GM23248 (cell line): ENCODE results near the gene IGSF1. TPM values are rescaled to one million over a fixed set of nuclear protein-coding genes. Genes with fewer than 3 reads are reported as not detected.

ENCODE experiments used
- DNase-seq: peaks from one replicate; pipeline ENCODE4 v3.0.0-alpha.2; 2015
- H2AFZ ChIP-seq: fragments of 200-600 bp; sonication (generic); 2 replicates; pipeline ENCODE4 v1.6.1; 2016; ENCODE audit warnings: antibody characterized with exemption
- H3F3A ChIP-seq: fragments of 200-600 bp; sonication (generic); 2 replicates; pipeline ENCODE4 v1.6.1; 2016; ENCODE audit warnings: mild to moderate bottlenecking, antibody characterized with exemption, mixed run types; ENCODE audit not compliant: insufficient read depth
- H3K27ac ChIP-seq: fragments of 200-600 bp; sonication (generic); 2 replicates; pipeline ENCODE4 v1.5.1; 2016; ENCODE audit warnings: mild to moderate bottlenecking
- H3K27me3 ChIP-seq: fragments of 200-600 bp; sonication (generic); replicated peaks from 2 replicates; pipeline ENCODE4 v1.6.1; 2016; ENCODE audit warnings: mild to moderate bottlenecking; ENCODE audit not compliant: insufficient read depth
- H3K36me3 ChIP-seq: fragments of 200-600 bp; sonication (generic); 2 replicates; pipeline ENCODE4 v1.6.1; 2016; ENCODE audit warnings: low read depth, mild to moderate bottlenecking
- H3K4me1 ChIP-seq: fragments of 200-600 bp; sonication (generic); 2 replicates; pipeline ENCODE4 v1.6.1; 2016; ENCODE audit warnings: mild to moderate bottlenecking; ENCODE audit not compliant: insufficient read depth
- H3K4me2 ChIP-seq: fragments of 200-600 bp; sonication (generic); one replicate; pipeline ENCODE4 v1.6.1; 2016; ENCODE audit warnings: mild to moderate bottlenecking; ENCODE audit not compliant: unreplicated experiment
- H3K4me3 ChIP-seq: fragments of 200-600 bp; sonication (generic); 2 replicates; pipeline ENCODE4 v1.5.1; 2016; ENCODE audit warnings: mild to moderate bottlenecking
- H3K79me2 ChIP-seq: fragments of 200-600 bp; sonication (generic); 2 replicates; pipeline ENCODE4 v1.6.1; 2016; ENCODE audit warnings: mild to moderate bottlenecking; ENCODE audit not compliant: insufficient read depth
- H3K9ac ChIP-seq: fragments of 200-600 bp; sonication (generic); 2 replicates; pipeline ENCODE4 v1.6.1; 2016; ENCODE audit warnings: mild to moderate bottlenecking
- H3K9me2 ChIP-seq: fragments of 200-600 bp; sonication (generic); 2 replicates; pipeline ENCODE4 v1.6.1; 2016; ENCODE audit warnings: mixed run types, mild to moderate bottlenecking, moderate library complexity; ENCODE audit not compliant: insufficient read depth
- H3K9me3 ChIP-seq: fragments of 200-600 bp; sonication (generic); one replicate; pipeline ENCODE4 v1.6.1; 2017; ENCODE audit warnings: low read depth
- H4K20me1 ChIP-seq: fragments of 200-600 bp; sonication (generic); 2 replicates; pipeline ENCODE4 v1.6.0; 2016; ENCODE audit not compliant: insufficient read depth
- EZH2 ChIP-seq: fragments of 200-600 bp; sonication (generic); IDR thresholded peaks from 2 replicates; pipeline ENCODE4 v1.6.1; 2018; ENCODE audit warnings: antibody characterized with exemption, mild to moderate bottlenecking; ENCODE audit not compliant: insufficient read depth, poor library complexity, severe bottlenecking
- EZH2phosphoT487 ChIP-seq: fragments of 200-600 bp; sonication (generic); IDR thresholded peaks from 2 replicates; pipeline ENCODE4 v1.6.1; 2018; ENCODE audit warnings: antibody characterized with exemption, moderate library complexity, mild to moderate bottlenecking, low read depth; ENCODE audit not compliant: insufficient read depth
- WGBS, 2 experiments: methylation state at CpG; one replicate each; pipeline ENCODE4 v1.1.6; 2015 to 2017; ENCODE audit warnings: low lambda C conversion rate in 2 of 2, low coverage in 1 of 2; ENCODE audit errors: missing lambda C conversion rate in 2 of 2; 5-methylcytosine and 5-hydroxymethylcytosine counted together
- in situ Hi-C: fragments of 300-500 bp; cut with MboI; formaldehyde crosslinking; loops from 2 replicates; pipeline ENCODE4 v1.15.0; 2020
- polyA plus RNA-seq: library from polyadenylated mRNA; unstranded; fragments of >200 nt; fragmentation: Nextera tagmentation; extraction: Ambion mirVana; gene quantifications from 2 replicates; pipeline ENCODE4 v1.2.1, GENCODE V29; 2016
- total RNA-seq: library from RNA; depleted of rRNA; stranded (reverse); fragments of >200 nt; shearing (Covaris generic); gene quantifications from 2 replicates; pipeline ENCODE4 v1.2.3, GENCODE V29; 2014

The IGSF1 gene
- total and polyA plus RNA-seq, 2 experiments from 2014 or later = not detected

GRCh38 chrX:131305926-131306325 is 16.8 kb upstream of the IGSF1 start:
- 4 to 6% methylated on average over 2 of the region's 2 CpGs for whole genome bisulfite sequencing, 2 experiments
- Histone ChIP-seq H3K9me3 (no peaks in the 10 kb centered on the region), H3K27ac (no peak overlapping the region), H3K4me2 (no peak overlapping the region), H3K79me2 (no peaks in the 10 kb centered on the region), H3F3A (no peaks in the 10 kb centered on the region), H3K36me3 (no peaks in the 10 kb centered on the region), H3K9ac (no peak overlapping the region), H3K27me3 (no peaks in the 10 kb centered on the region), H3K9me2 (no peaks in the 10 kb centered on the region), H3K4me1 (no peaks in the 10 kb centered on the region), H3K4me3 (no peak overlapping the region), H4K20me1 (no peaks in the 10 kb centered on the region), H2AFZ (no peak overlapping the region)
- in situ Hi-C loops = no loop called here
- TF ChIP-seq EZH2 (no peak), EZH2phosphoT487 (no peak)
- DNase-seq = no peak

GRCh38 chrX:131302701-131303100 is 13.6 kb upstream of the IGSF1 start:
- H3K9ac ChIP-seq = no peak overlapping the region

GRCh38 chrX:131301155-131301554 is 12.0 kb upstream of the IGSF1 start:
- no peak overlapping the region for H3K9ac ChIP-seq
- H3K4me3 ChIP-seq = no peak overlapping the region
- H3K4me2 ChIP-seq = no peak overlapping the region
- H3F3A ChIP-seq = no peaks in the 10 kb centered on the region
- WGBS, 2 experiments = 16 to 22% methylated on average over 5 of the region's 5 CpGs
- no peak overlapping the region for H2AFZ ChIP-seq
- TF ChIP-seq EZH2phosphoT487 = no peak
- TF ChIP-seq EZH2 = no peak
- no peaks in the 10 kb centered on the region for H3K36me3 ChIP-seq
- DNase-seq = no peak
- H3K27me3 ChIP-seq = no peaks in the 10 kb centered on the region
- H3K79me2 ChIP-seq = no peaks in the 10 kb centered on the region
- H3K4me1 ChIP-seq = no peaks in the 10 kb centered on the region
- H4K20me1 ChIP-seq = no peaks in the 10 kb centered on the region
- H3K27ac ChIP-seq = no peak overlapping the region
- no peaks in the 10 kb centered on the region for H3K9me2 ChIP-seq
- H3K9me3 ChIP-seq = no peaks in the 10 kb centered on the region
- in situ Hi-C loops = no loop called here

More at GRCh38 chrX:131302701-131303100, 13.6 kb upstream of the IGSF1 start:
- DNase-seq = no peak
- 29 to 33% methylated on average over 3 of the region's 3 CpGs for WGBS, 2 experiments
- Histone ChIP-seq H4K20me1 (no peaks in the 10 kb centered on the region), H3K9me2 (no peaks in the 10 kb centered on the region), H3K4me1 (no peaks in the 10 kb centered on the region), H3K4me2 (no peak overlapping the region), H3K36me3 (no peaks in the 10 kb centered on the region), H3K27me3 (no peaks in the 10 kb centered on the region), H3K4me3 (no peak overlapping the region), H2AFZ (no peak overlapping the region), H3K79me2 (no peaks in the 10 kb centered on the region), H3K27ac (no peak overlapping the region), H3F3A (no peaks in the 10 kb centered on the region), H3K9me3 (no peaks in the 10 kb centered on the region)
- in situ Hi-C loops = no loop called here
- TF ChIP-seq EZH2 (no peak), EZH2phosphoT487 (no peak)

- Histone ChIP-seq H3K9ac (no peak overlapping the region), H4K20me1 (no peaks in the 10 kb centered on the region), H3K4me1 (no peaks in the 10 kb centered on the region), H2AFZ (no peak overlapping the region), H3K4me3 (no peak overlapping the region), H3K9me2 (no peaks in the 10 kb centered on the region), H3K36me3 (no peaks in the 10 kb centered on the region), H3K4me2 (no peak overlapping the region), H3F3A (no peaks in the 10 kb centered on the region), H3K9me3 (no peaks in the 10 kb centered on the region), H3K27ac (no peak overlapping the region), H3K27me3 (no peaks in the 10 kb centered on the region), H3K79me2 (no peaks in the 10 kb centered on the region)
- 2 to 8% methylated on average over 3 of the region's 3 CpGs for WGBS, 2 experiments
- TF ChIP-seq EZH2 = no peak
- TF ChIP-seq EZH2phosphoT487 = no peak
- DNase-seq = no peak
- in situ Hi-C loops = no loop called here
These were observed 9.7 kb upstream of the IGSF1 start for GRCh38 chrX:131298846-131299245.

GRCh38 chrX:131298036-131298435 is 8.9 kb upstream of the IGSF1 start:
- Histone ChIP-seq H3K4me1 (no peaks in the 10 kb centered on the region), H3K79me2 (no peaks in the 10 kb centered on the region), H2AFZ (no peak overlapping the region), H3K27ac (no peak overlapping the region), H3K4me3 (no peak overlapping the region), H3K9me3 (no peaks in the 10 kb centered on the region), H3K4me2 (no peak overlapping the region), H3K9me2 (no peaks in the 10 kb centered on the region), H3F3A (no peaks in the 10 kb centered on the region), H3K36me3 (no peaks in the 10 kb centered on the region), H3K27me3 (no peaks in the 10 kb centered on the region), H3K9ac (no peak overlapping the region), H4K20me1 (no peaks in the 10 kb centered on the region)
- in situ Hi-C loops = no loop called here
- TF ChIP-seq EZH2phosphoT487 = no peak
- TF ChIP-seq EZH2 = no peak
- no peak for DNase-seq
- 8 to 9% methylated on average over 2 of the region's 2 CpGs for WGBS, 2 experiments
